Hepatocyte (in vitro differentiated cells): Measurements from ENCODE around the gene KMT5B. TPM values are rescaled to one million over a fixed set of nuclear protein-coding genes. Genes with fewer than 3 reads are reported as not detected.
A peak's percentile ranks its signal among the peaks of the same experiment; 100 is the strongest.

Experiments
- DNase-seq: peaks from one replicate; pipeline ENCODE4 v3.0.0-alpha.2; 2016; ENCODE audit warnings: low spot score
- H2AFZ ChIP-seq: fragments of 200-600 bp; sonication (generic); 2 replicates; pipeline ENCODE4 v1.6.0; 2016; ENCODE audit warnings: antibody characterized with exemption, mild to moderate bottlenecking
- H3K27ac ChIP-seq: fragments of 200-600 bp; sonication (generic); 2 replicates; pipeline ENCODE4 v1.5.1; 2016; ENCODE audit warnings: mild to moderate bottlenecking
- H3K27me3 ChIP-seq: fragments of 200-600 bp; sonication (generic); 2 replicates; pipeline ENCODE4 v1.6.1; 2016
- H3K36me3 ChIP-seq: fragments of 200-600 bp; sonication (generic); replicated peaks from 2 replicates; pipeline ENCODE4 v1.5.1; 2016; ENCODE audit warnings: low read depth; ENCODE audit not compliant: insufficient read depth
- H3K4me1 ChIP-seq: fragments of 200-600 bp; sonication (generic); 2 replicates; pipeline ENCODE4 v1.5.1; 2016; ENCODE audit warnings: mild to moderate bottlenecking, moderate library complexity; ENCODE audit not compliant: insufficient read depth
- H3K4me2 ChIP-seq: fragments of 200-600 bp; sonication (generic); 2 replicates; pipeline ENCODE4 v1.6.0; 2016
- H3K4me3 ChIP-seq: fragments of 200-600 bp; sonication (generic); 2 replicates; pipeline ENCODE4 v1.5.1; 2016; ENCODE audit warnings: mild to moderate bottlenecking
- H3K79me2 ChIP-seq: fragments of 200-600 bp; sonication (generic); 2 replicates; pipeline ENCODE4 v1.6.0; 2017; ENCODE audit warnings: mild to moderate bottlenecking
- H3K9me2 ChIP-seq: fragments of 200-600 bp; sonication (generic); replicated peaks from 2 replicates; pipeline ENCODE4 v1.6.0; 2017; ENCODE audit warnings: mild to moderate bottlenecking; ENCODE audit not compliant: insufficient read depth
- H3K9me3 ChIP-seq: fragments of 200-600 bp; sonication (generic); 2 replicates; pipeline ENCODE4 v1.5.1; 2016; ENCODE audit warnings: low read depth, mild to moderate bottlenecking
- H4K20me1 ChIP-seq: fragments of 200-600 bp; sonication (generic); 2 replicates; pipeline ENCODE4 v1.6.0; 2016; ENCODE audit warnings: mild to moderate bottlenecking; ENCODE audit not compliant: insufficient read depth, poor library complexity, severe bottlenecking
- CTCF ChIP-seq: fragments of 200-600 bp; sonication (generic); IDR thresholded peaks from 2 replicates; pipeline ENCODE4 v1.5.1; 2016; ENCODE audit warnings: antibody characterized with exemption, mild to moderate bottlenecking; ENCODE audit not compliant: poor library complexity
- EZH2 ChIP-seq: fragments of 200-600 bp; sonication (generic); IDR thresholded peaks from 2 replicates; pipeline ENCODE4 v1.6.1; 2016; ENCODE audit warnings: antibody characterized with exemption, mild to moderate bottlenecking, borderline replicate concordance
- EZH2phosphoT487 ChIP-seq: fragments of 200-600 bp; sonication (generic); IDR thresholded peaks from one replicate; pipeline ENCODE4 v1.6.1; 2018; ENCODE audit warnings: antibody characterized with exemption, mild to moderate bottlenecking, low read depth, moderate library complexity; ENCODE audit not compliant: unreplicated experiment, severe bottlenecking
- WGBS: methylation state at CpG from one replicate; pipeline ENCODE4 v1.1.6; 2016; ENCODE audit warnings: low lambda C conversion rate; ENCODE audit errors: missing lambda C conversion rate; 5-methylcytosine and 5-hydroxymethylcytosine counted together
- polyA plus RNA-seq: library from polyadenylated mRNA; unstranded; fragments of >200 nt; fragmentation: Nextera tagmentation; extraction: Ambion mirVana; gene quantifications from 2 replicates; pipeline ENCODE4 v1.2.1, GENCODE V29; 2016
- total RNA-seq: library from RNA; depleted of rRNA; stranded (reverse); fragments of >200 nt; gene quantifications from 2 replicates; pipeline ENCODE4 v1.2.3, GENCODE V29; 2014

KMT5B gene
- total and polyA plus RNA-seq, 2 experiments from 2014 or later = 29.9 to 36.0 TPM

DNA sequence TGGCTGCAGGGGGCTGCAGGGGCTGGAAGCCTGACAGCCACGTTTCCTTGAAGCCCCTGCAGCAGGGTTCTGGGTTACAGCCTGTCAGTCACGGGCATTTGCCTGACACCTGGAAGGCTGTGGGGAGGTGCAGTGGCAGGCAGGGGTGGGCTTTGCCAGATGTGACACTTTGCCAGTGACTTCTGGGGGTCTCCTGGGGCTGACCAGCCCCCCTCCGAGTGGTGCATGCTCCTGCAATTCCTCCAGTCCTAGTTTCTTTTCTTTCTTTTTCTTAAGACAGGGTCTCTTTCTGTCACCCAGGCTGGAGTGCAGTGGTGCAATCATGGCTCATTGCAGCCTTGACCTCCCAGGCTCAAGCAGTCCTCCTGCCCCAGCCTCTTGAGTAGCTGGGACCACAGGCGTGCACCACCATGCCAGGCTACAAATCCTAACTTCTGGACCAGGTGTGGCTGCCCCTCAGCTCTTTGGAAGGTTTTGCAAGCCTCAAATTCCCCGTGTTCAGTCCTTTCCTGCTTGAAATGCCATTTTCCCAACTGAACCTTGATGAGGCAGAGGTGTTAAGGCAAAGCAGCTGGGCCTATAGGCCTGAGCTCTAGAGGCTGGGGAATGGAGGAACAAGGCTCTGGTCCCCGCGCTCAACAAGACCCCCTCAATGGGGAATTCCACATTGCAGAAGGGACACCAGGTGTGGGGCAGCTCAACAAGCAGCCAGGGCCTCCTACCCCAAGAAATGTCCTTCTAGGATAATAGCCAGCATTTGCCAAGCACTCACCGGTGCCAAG is 71.7 kb downstream of the KMT5B start:
- TF ChIP-seq EZH2 = no peak
- no peak for TF ChIP-seq EZH2phosphoT487
- TF ChIP-seq CTCF = no peak
- Histone ChIP-seq H4K20me1 (no peaks in the 10 kb centered on the region), H3K4me3 (no peak overlapping the region), H3K9me2 (no peaks in the 10 kb centered on the region), H2AFZ (no peak overlapping the region), H3K79me2 (no peaks in the 10 kb centered on the region), H3K36me3 (no peaks in the 10 kb centered on the region), H3K4me2 (no peak overlapping the region), H3K27me3 (no peaks in the 10 kb centered on the region), H3K9me3 (no peaks in the 10 kb centered on the region), H3K27ac (no peak overlapping the region), H3K4me1 (peaks cover 20% of the 10 kb centered on the region)
- 90% methylated on average over 8 of the region's 8 CpGs for WGBS
- no peak for DNase-seq

GRCh38 chr11:68140496-68141245 is 72.4 kb downstream of the KMT5B start:
- no peak overlapping the region for H3K4me2 ChIP-seq
- no peak for DNase-seq
- H2AFZ ChIP-seq = no peak overlapping the region
- no peaks in the 10 kb centered on the region for H3K79me2 ChIP-seq
- TF ChIP-seq EZH2 (no peak), EZH2phosphoT487 (no peak), CTCF (no peak)
- no peak overlapping the region for H3K27ac ChIP-seq
- H3K4me1 ChIP-seq = peaks cover 14% of the 10 kb centered on the region
- no peaks in the 10 kb centered on the region for H4K20me1 ChIP-seq
- no peaks in the 10 kb centered on the region for H3K9me3 ChIP-seq
- H3K36me3 ChIP-seq = no peaks in the 10 kb centered on the region
- H3K9me2 ChIP-seq = no peaks in the 10 kb centered on the region
- no peak overlapping the region for H3K4me3 ChIP-seq
- 87% methylated on average over 9 of the region's 9 CpGs for WGBS
- no peaks in the 10 kb centered on the region for H3K27me3 ChIP-seq

- H4K20me1 ChIP-seq = no peaks in the 10 kb centered on the region
- H3K4me1 ChIP-seq = peaks cover 14% of the 10 kb centered on the region
- DNase-seq = no peak
- no peak overlapping the region for H3K4me3 ChIP-seq
- 33% methylated on average over 4 of the region's 4 CpGs for WGBS
- H3K79me2 ChIP-seq = no peaks in the 10 kb centered on the region
- H3K36me3 ChIP-seq = no peaks in the 10 kb centered on the region
- H3K27me3 ChIP-seq = no peaks in the 10 kb centered on the region
- TF ChIP-seq EZH2phosphoT487 (no peak), EZH2 (no peak), CTCF (no peak)
- peak overlapping the region; percentile 71 for H3K4me2 ChIP-seq
- H3K9me3 ChIP-seq = no peaks in the 10 kb centered on the region
- no peaks in the 10 kb centered on the region for H3K9me2 ChIP-seq
- peak overlapping the region; percentile 56 for H2AFZ ChIP-seq
- H3K27ac ChIP-seq = peak overlapping the region; percentile 85
These were observed 74.9 kb downstream of the KMT5B start for GRCh38 chr11:68138237-68138636.
